Lower leg skin (tissue), 3 donors: Measurements from ENCODE around the gene SWT1.

Experiments
- POLR2A ChIP-seq, 2 donors: fragments of 450-650 bp; IDR thresholded peaks; one replicate each; pipeline ENCODE4 v1.6.1; 2016 to 2017; ENCODE audit warnings: antibody characterized with exemption in 2 of 2, mild to moderate bottlenecking in 1 of 2, moderate library complexity in 1 of 2
- TF ChIP-seq, protein P1 (sequence below), 3 donors: fragments of 450-650 bp; IDR thresholded peaks; one replicate each; pipeline ENCODE4 v1.5.1; 2016; ENCODE audit warnings: antibody characterized with exemption in 3 of 3, mild to moderate bottlenecking in 3 of 3, moderate library complexity in 2 of 3

GRCh38 chr1:185312361-185313138, 155.6 kb downstream of the SWT1 start:
- TF ChIP-seq, protein P1, sequence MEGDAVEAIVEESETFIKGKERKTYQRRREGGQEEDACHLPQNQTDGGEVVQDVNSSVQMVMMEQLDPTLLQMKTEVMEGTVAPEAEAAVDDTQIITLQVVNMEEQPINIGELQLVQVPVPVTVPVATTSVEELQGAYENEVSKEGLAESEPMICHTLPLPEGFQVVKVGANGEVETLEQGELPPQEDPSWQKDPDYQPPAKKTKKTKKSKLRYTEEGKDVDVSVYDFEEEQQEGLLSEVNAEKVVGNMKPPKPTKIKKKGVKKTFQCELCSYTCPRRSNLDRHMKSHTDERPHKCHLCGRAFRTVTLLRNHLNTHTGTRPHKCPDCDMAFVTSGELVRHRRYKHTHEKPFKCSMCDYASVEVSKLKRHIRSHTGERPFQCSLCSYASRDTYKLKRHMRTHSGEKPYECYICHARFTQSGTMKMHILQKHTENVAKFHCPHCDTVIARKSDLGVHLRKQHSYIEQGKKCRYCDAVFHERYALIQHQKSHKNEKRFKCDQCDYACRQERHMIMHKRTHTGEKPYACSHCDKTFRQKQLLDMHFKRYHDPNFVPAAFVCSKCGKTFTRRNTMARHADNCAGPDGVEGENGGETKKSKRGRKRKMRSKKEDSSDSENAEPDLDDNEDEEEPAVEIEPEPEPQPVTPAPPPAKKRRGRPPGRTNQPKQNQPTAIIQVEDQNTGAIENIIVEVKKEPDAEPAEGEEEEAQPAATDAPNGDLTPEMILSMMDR (IDR thresholded peaks at IDR 0.05) = no peak
- no peak for TF ChIP-seq POLR2A (IDR thresholded peaks at IDR 0.05)
